ENCODE data around the gene TLCD3B. TPM values are rescaled to one million over a fixed set of nuclear protein-coding genes. Genes with fewer than 3 reads are reported as not detected.

TLCD3B gene
- total RNA-seq, 3 donors from 2014 or later = 0.29 TPM; not detected in 2

GRCh38 chr16:30006659-30007377 is 24.3 kb downstream of the TLCD3B start:
- Histone ChIP-seq H3K4me3 (no peak overlapping the region), H3K27me3 (peaks cover 10 to 23% of the 10 kb centered on the region in 2 donors), H3K27ac (no peak overlapping the region), H3K36me3 (no peaks in the 10 kb centered on the region), H3K9me3 (no peaks in the 10 kb centered on the region), H3K4me1 (peaks cover 9 to 13% of the 10 kb centered on the region in 2 donors)
- intact Hi-C loops (cut with DNase I; ENCODE audit: low total_unique reads) = no loop called here
- no peak for TF ChIP-seq CTCF (IDR thresholded peaks at IDR 0.05)
- no peak for DNase-seq (ENCODE audit: low spot score in 2 of 2)

- peaks cover 10 to 17% of the 10 kb centered on the region in 2 donors for H3K27me3 ChIP-seq
- DNase-seq (ENCODE audit: low spot score in 2 of 2) = no peak
- TF ChIP-seq POLR2AphosphoS5 (IDR thresholded peaks at IDR 0.05) (no peak), CTCF (IDR thresholded peaks at IDR 0.05) (no peak), POLR2A (IDR thresholded peaks at IDR 0.05) (no peak)
- H3K4me1 ChIP-seq = peaks cover 8% of the 10 kb centered on the region in 2 donors
- no peaks in the 10 kb centered on the region for H3K9me3 ChIP-seq
- no peak overlapping the region for H3K27ac ChIP-seq
- intact Hi-C loops (cut with DNase I; ENCODE audit: low total_unique reads) = no loop called here
- no peak overlapping the region for H3K4me3 ChIP-seq
- no peaks in the 10 kb centered on the region for H3K36me3 ChIP-seq
These were observed 25.0 kb downstream of the TLCD3B start for GRCh38 chr16:30006095-30006473.

GRCh38 chr16:30005341-30006094 is 25.6 kb downstream of the TLCD3B start:
- intact Hi-C loops (cut with DNase I; ENCODE audit: low total_unique reads) = no loop called here
- no peak overlapping the region for H3K27ac ChIP-seq
- H3K4me3 ChIP-seq = no peak overlapping the region

GRCh38 chr16:30004811-30005242 is 26.2 kb downstream of the TLCD3B start:
- Histone ChIP-seq H3K27ac (no peak overlapping the region), H3K4me1 (no peaks in the 10 kb centered on the region), H3K36me3 (no peaks in the 10 kb centered on the region), H3K4me3 (no peak overlapping the region), H3K27me3 (peaks cover 4 to 5% of the 10 kb centered on the region in 2 donors), H3K9me3 (no peaks in the 10 kb centered on the region)
- TF ChIP-seq POLR2A (IDR thresholded peaks at IDR 0.05) (no peak), CTCF (IDR thresholded peaks at IDR 0.05) (no peak), POLR2AphosphoS5 (IDR thresholded peaks at IDR 0.05) (no peak)
- DNase-seq (ENCODE audit: low spot score in 2 of 2) = no peak
- intact Hi-C loops (cut with DNase I; ENCODE audit: low total_unique reads) = no loop called here

More at GRCh38 chr16:30005341-30006094, 25.6 kb downstream of the TLCD3B start:
- H3K4me1 ChIP-seq = peaks cover 2 to 4% of the 10 kb centered on the region in 2 donors
- H3K9me3 ChIP-seq = no peaks in the 10 kb centered on the region
- no peaks in the 10 kb centered on the region for H3K36me3 ChIP-seq
- TF ChIP-seq POLR2AphosphoS5 (IDR thresholded peaks at IDR 0.05) (no peak), CTCF (IDR thresholded peaks at IDR 0.05) (peak; percentile 39 to 68 (median 66))
- DNase-seq (ENCODE audit: low spot score in 2 of 2) = no peak
- peaks cover 5 to 12% of the 10 kb centered on the region in 2 donors for H3K27me3 ChIP-seq

- no peak overlapping the region for H3K27ac ChIP-seq
- intact Hi-C loops (cut with DNase I; ENCODE audit: low total_unique reads) = no loop called here
- H3K27me3 ChIP-seq = peaks cover under 1 to 2% of the 10 kb centered on the region in 2 donors
- no peaks in the 10 kb centered on the region for H3K9me3 ChIP-seq
- no peaks in the 10 kb centered on the region for H3K36me3 ChIP-seq
- no peak for DNase-seq (ENCODE audit: low spot score in 2 of 2)
- TF ChIP-seq POLR2AphosphoS5 (IDR thresholded peaks at IDR 0.05) = no peak
- TF ChIP-seq CTCF (IDR thresholded peaks at IDR 0.05) = no peak
- TF ChIP-seq POLR2A (IDR thresholded peaks at IDR 0.05) = no peak
- no peaks in the 10 kb centered on the region for H3K4me1 ChIP-seq
- no peak overlapping the region for H3K4me3 ChIP-seq
These were observed 26.7 kb downstream of the TLCD3B start for GRCh38 chr16:30004424-30004776.
